Measurements from ENCODE around the gene ATG9B. TPM values are rescaled to one million over a fixed set of nuclear protein-coding genes. Genes with fewer than 3 reads are reported as not detected.
"Not testable (repeated sequence)": the region's sequence is repeated elsewhere in the genome, so short reads cannot be mapped to it uniquely, and the experiment has no call there.

Gene ATG9B
- total and polyA plus RNA-seq, 9 of the 15 experiments (the other 6 are each of a cell fraction or from before 2014, with no cell fraction given): 0.29 to 8.0 (median 2.1) TPM

- TF ChIP-seq CHD4 (IDR thresholded peaks at IDR 0.05; ENCODE audit: insufficient read depth, insufficient replicate concordance, low read depth, low read length, poor library complexity, severe bottlenecking) (peak; percentile 67), NR2C2 (CRISPR knock-in tag; IDR thresholded peaks at IDR 0.05) (0 out of 2 replicates have a peak, but pooled peaks have one; percentile 10), PHB (CRISPR knock-in tag; IDR thresholded peaks at IDR 0.05) (peak; percentile 64; the same call in 1 of the 2 replicates), HDAC1 (IDR thresholded peaks at IDR 0.05) (peak in 1 of 2 experiments; percentile 69; a peak in 2 of 4 replicates), MTA1 (IDR thresholded peaks at IDR 0.05; ENCODE audit: borderline replicate concordance) (peak; percentile 13; the same call in 1 of the 2 replicates), ARNT (IDR thresholded peaks at IDR 0.05) (peak; percentile 18 to 62; a peak in 1 of 4 replicates), TOE1 (IDR thresholded peaks at IDR 0.05; ENCODE audit: borderline replicate concordance) (peak; percentile 5; the same call in 1 of the 2 replicates), LEF1 (IDR thresholded peaks at IDR 0.05) (peak; percentile 52; the same call in 1 of the 2 replicates), NFRKB (IDR thresholded peaks at IDR 0.05; ENCODE audit: low read depth) (peak; percentile 49; the same call in 1 of the 2 replicates), SOX6 (IDR thresholded peaks at IDR 0.05) (0 out of 2 replicates have a peak, but pooled peaks have one; percentile 9), MXI1 (IDR thresholded peaks at IDR 0.05; ENCODE audit: low read depth, low read length) (peak; percentile 55; the same call in 1 of the 2 replicates), CAMTA2 (CRISPR knock-in tag; conservative IDR thresholded peaks at IDR 0.05) (0 out of 2 replicates have a peak, but pooled peaks have one; percentile 39), ETV6 (IDR thresholded peaks at IDR 0.05; ENCODE audit: borderline replicate concordance in 1 of 2, low read depth in 2 of 2, low read length in 1 of 2) (0 out of 4 replicates have a peak, but pooled peaks of 1 of the 2 experiments have one; percentile 17), KDM2B (CRISPR knock-in tag; IDR thresholded peaks at IDR 0.05) (0 out of 2 replicates have a peak, but pooled peaks have one; percentile 41), CBFA2T3 (IDR thresholded peaks at IDR 0.05) (peak; percentile 4; the same call in 1 of the 2 replicates), NBN (IDR thresholded peaks at IDR 0.05; ENCODE audit: low read depth) (peak; percentile 15; the same call in 1 of the 2 replicates), KLF13 (tag; IDR thresholded peaks at IDR 0.05; ENCODE audit: borderline replicate concordance, low read depth) (peak; percentile 39; the same call in 1 of the 2 replicates), CBFA2T2 (conservative IDR thresholded peaks at IDR 0.05) (peak; percentile 10; the same call in 1 of the 2 replicates)
- not testable (repeated sequence) for TF ChIP-seq NR2C2 (tag; IDR thresholded peaks at IDR 0.05); TOE1 (CRISPR knock-in tag; IDR thresholded peaks at IDR 0.05; ENCODE audit: borderline replicate concordance, low read depth); ETV6 (CRISPR knock-in tag; IDR thresholded peaks at IDR 0.05; ENCODE audit: borderline replicate concordance)
- TF ChIP-seq, protein P1, sequence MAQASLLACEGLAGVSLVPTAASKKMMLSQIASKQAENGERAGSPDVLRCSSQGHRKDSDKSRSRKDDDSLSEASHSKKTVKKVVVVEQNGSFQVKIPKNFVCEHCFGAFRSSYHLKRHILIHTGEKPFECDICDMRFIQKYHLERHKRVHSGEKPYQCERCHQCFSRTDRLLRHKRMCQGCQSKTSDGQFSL (CRISPR knock-in tag; IDR thresholded peaks at IDR 0.05): peak; percentile 45; the same call in 1 of the 2 replicates
- TF ChIP-seq, protein P1 (tag; IDR thresholded peaks at IDR 0.05): not testable (repeated sequence)
- TF ChIP-seq, protein P2, sequence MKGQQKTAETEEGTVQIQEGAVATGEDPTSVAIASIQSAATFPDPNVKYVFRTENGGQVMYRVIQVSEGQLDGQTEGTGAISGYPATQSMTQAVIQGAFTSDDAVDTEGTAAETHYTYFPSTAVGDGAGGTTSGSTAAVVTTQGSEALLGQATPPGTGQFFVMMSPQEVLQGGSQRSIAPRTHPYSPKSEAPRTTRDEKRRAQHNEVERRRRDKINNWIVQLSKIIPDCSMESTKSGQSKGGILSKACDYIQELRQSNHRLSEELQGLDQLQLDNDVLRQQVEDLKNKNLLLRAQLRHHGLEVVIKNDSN (CRISPR knock-in tag; IDR thresholded peaks at IDR 0.05): peak; percentile 84
- TF ChIP-seq, protein P3, sequence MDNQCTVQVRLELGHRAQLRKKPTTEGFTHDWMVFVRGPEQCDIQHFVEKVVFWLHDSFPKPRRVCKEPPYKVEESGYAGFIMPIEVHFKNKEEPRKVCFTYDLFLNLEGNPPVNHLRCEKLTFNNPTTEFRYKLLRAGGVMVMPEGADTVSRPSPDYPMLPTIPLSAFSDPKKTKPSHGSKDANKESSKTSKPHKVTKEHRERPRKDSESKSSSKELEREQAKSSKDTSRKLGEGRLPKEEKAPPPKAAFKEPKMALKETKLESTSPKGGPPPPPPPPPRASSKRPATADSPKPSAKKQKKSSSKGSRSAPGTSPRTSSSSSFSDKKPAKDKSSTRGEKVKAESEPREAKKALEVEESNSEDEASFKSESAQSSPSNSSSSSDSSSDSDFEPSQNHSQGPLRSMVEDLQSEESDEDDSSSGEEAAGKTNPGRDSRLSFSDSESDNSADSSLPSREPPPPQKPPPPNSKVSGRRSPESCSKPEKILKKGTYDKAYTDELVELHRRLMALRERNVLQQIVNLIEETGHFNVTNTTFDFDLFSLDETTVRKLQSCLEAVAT (IDR thresholded peaks at IDR 0.05): peak in 1 of 2 experiments; percentile 65; a peak in 1 of 4 replicates
Observed at GRCh38 chr7:151027728-151028130, 3.4 kb upstream of the ATG9B start (continued).
